Amniotic stem cell (primary cell): ENCODE measurements around the gene STAT3.
A peak's percentile ranks its signal among the peaks of the same experiment; 100 is the strongest.
"Not testable (repeated sequence)": the region's sequence is repeated elsewhere in the genome, so short reads cannot be mapped to it uniquely, and the experiment has no call there.

Experiments used
- DNase-seq: peaks from one replicate; lab custom pipeline; 2025; lab: John Stamatoyannopoulos, UW

STAT3 gene

GRCh38 chr17:42316755-42317154 lies 71.5 kb downstream of the STAT3 start:
- DNase-seq = no peak

GRCh38 chr17:42315402-42316156 lies 72.7 kb downstream of the STAT3 start:
- no peak for DNase-seq

GRCh38 chr17:42313773-42314566 lies 74.3 kb downstream of the STAT3 start:
- DNase-seq = no peak

- DNase-seq = no peak
Measured at GRCh38 chr17:42313389-42313772, 74.9 kb downstream of the STAT3 start.

GRCh38 chr17:42312285-42313130 lies 75.7 kb downstream of the STAT3 start:
- peak; percentile 61 for DNase-seq

- no peak for DNase-seq
Measured at GRCh38 chr17:42312035-42312284, 76.3 kb downstream of the STAT3 start.

- DNase-seq = peak; percentile 64
Measured at GRCh38 chr17:42311240-42312034, 76.8 kb downstream of the STAT3 start.

GRCh38 chr17:42310787-42311215 lies 77.4 kb downstream of the STAT3 start:
- DNase-seq = no peak

- no peak for DNase-seq
Measured at GRCh38 chr17:42309986-42310786, 78.1 kb downstream of the STAT3 start.

GRCh38 chr17:42309142-42309541 lies 79.1 kb downstream of the STAT3 start:
- no peak for DNase-seq

- DNase-seq = no peak
Measured at GRCh38 chr17:42308446-42308845, 79.8 kb downstream of the STAT3 start.

GRCh38 chr17:42307362-42307927 lies 80.8 kb downstream of the STAT3 start:
- no peak for DNase-seq

GRCh38 chr17:42306385-42306667 lies 81.9 kb downstream of the STAT3 start:
- no peak for DNase-seq

GRCh38 chr17:42305543-42306384 lies 82.5 kb downstream of the STAT3 start:
- DNase-seq = no peak

GRCh38 chr17:42305031-42305330 lies 83.3 kb downstream of the STAT3 start:
- DNase-seq = not testable (repeated sequence)

GRCh38 chr17:42304187-42305030 lies 83.8 kb downstream of the STAT3 start:
- no peak for DNase-seq

GRCh38 chr17:42303694-42304093 lies 84.5 kb downstream of the STAT3 start:
- no peak for DNase-seq

GRCh38 chr17:42301022-42301421 lies 87.2 kb downstream of the STAT3 start:
- DNase-seq = no peak

GRCh38 chr17:42299913-42300312 lies 88.3 kb downstream of the STAT3 start:
- DNase-seq = not testable (repeated sequence)
